ENCODE measurements around the gene ZFYVE16.
"Not testable (repeated sequence)": the region's sequence is repeated elsewhere in the genome, so short reads cannot be mapped to it uniquely, and the experiment has no call there.

Gene ZFYVE16

DNA sequence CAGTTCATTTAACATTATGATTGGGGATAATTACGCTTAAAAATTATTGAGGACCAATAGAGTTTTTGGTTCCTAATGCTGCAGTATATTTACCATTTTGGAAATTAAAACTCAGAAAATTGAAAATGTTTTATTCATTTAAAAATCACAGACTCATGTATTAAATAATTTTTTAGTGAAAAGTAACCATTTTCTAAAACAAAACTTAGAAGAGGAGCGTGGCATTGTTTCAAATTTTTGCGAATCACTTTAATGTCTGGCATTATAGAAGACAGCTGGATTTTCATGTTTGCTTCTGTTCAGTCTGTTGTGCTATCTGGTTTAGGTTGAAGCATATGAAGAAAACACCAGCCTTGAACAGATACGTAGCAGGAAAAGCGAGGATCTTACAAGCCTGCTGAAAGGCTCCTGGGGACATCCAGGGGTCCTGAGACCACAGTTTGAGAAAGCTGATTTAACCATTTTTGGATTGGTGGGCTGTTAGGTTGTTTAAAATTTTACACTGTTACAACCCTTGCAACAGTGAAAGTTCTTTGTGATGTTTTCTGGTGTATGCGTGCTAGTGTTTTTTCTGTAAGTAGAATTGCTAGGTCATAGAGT lies 1.6 kb downstream of the ZFYVE16 start:
- DNase-seq (ENCODE audit: low spot score) = peak; percentile 36

DNA sequence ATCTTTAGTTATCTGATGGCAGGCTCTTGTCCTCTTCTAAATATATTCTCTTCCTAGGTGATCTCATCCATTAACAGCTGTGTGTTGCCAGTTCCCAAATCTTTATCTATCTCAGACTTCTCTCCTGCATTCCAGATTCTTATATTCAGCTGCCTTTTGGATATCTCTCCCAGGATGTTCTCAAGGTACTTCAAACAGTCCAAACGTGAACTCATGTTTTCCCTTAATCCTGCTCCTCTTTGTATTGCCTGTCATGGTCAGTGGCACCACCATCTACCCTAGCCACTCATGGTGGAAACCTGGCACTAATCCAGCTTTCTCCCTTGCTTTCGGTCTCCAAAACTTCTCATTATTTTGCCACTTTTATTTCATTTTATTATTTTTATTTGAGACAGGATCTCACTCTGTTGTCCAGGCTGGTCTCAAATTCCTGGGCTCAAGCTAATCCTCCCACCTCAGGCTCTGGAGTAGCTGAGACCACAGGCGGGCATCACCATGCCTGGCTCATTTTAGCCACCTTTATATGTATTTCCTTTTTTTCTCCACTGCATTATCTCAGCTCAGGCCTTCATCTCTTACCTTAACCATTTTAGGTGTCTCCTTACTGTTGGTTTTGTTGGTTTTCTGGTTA lies 3.8 kb downstream of the ZFYVE16 start:
- DNase-seq (ENCODE audit: low spot score) = no peak

DNA sequence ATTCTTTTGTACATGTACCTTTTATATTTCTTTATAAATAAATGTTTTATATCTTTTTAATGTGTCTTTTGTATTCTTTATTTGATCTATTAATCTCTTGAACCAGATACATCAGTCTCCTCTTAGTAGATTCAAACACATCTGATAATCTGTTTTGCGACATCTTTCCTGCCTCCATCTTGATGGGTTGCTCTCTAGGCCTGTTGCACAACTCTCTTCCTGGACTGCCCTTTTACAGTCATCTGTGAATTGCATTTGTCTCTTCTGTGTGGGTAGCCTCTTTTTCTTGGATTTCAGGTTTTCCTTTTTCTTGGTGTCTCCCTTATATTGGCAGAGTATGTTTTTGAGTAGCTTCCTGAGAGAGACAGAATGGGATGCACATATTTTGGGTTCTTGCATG lies 6.2 kb downstream of the ZFYVE16 start:
- DNase-seq (ENCODE audit: low spot score) = no peak

DNA sequence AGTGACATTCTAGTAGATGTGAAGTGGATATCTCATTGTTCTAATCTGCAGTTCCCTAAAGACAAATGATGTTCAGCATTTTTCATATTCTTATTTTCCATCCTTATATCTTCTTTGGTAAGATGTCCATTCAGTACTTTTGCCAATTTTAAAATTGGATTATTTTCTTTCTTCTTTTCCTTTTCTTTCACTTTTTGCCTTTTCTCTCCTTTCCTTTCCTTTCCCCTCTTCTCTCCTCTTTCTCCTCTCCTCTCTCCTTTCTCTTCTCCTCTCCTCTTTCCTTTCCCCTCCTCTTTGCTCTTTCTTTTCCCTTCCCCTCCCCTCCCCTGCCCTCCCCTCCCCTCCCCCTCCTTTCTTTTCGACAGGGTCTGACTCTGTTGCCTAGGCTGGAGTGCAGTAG lies 10.1 kb downstream of the ZFYVE16 start:
- no peak for DNase-seq (ENCODE audit: low spot score)

DNA sequence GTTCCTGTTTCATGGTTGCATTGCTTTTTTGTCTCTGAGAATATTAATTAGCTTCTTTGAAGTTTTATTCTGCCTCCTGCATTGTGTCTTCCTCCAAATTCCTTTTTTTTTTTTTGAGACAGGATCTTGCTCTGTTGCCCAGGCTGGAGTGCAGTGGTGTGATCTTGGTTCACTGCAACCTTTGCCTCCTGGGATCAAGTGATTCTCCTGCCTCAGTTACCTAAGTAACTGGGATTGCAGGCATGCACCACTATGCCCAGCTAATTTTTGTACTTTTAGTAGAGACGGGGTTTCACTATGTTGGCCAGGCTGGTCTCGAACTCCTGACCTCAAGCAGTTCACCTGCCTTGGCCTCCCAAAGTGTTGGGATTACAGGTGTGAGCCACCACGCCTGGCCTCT lies 16.5 kb downstream of the ZFYVE16 start:
- DNase-seq (ENCODE audit: low spot score) = not testable (repeated sequence)

DNA sequence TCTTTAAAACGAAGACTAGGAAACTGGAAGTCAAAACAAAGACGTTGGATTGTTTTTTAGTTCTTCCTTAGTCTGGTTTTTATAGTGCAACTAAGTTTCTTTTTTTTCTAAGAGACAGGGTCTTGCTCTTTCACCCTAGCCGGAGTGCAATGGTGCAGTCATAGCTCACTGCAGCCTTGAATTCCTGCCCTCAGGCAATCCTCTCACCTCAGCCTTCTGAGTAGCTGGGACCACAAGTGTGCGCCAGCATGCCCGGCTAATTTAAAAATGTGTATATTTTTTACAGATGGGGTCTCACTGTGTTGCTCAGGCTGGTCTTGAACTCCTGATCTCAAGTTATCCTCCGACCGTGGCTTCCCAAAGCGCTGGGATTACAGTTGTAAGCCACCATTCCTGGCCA lies 27.6 kb downstream of the ZFYVE16 start:
- DNase-seq (ENCODE audit: low spot score) = no peak

DNA sequence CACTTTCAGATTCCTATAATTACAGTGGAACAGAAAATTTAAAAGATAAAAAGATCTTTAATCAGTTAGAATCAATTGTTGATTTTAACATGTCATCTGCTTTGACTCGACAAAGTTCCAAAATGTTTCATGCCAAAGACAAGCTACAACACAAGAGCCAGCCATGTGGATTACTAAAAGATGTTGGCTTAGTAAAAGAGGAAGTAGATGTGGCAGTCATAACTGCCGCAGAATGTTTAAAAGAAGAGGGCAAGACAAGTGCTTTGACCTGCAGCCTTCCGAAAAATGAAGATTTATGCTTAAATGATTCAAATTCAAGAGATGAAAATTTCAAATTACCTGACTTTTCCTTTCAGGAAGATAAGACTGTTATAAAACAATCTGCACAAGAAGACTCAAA lies 29.5 kb downstream of the ZFYVE16 start:
- no peak for DNase-seq (ENCODE audit: low spot score)

DNA sequence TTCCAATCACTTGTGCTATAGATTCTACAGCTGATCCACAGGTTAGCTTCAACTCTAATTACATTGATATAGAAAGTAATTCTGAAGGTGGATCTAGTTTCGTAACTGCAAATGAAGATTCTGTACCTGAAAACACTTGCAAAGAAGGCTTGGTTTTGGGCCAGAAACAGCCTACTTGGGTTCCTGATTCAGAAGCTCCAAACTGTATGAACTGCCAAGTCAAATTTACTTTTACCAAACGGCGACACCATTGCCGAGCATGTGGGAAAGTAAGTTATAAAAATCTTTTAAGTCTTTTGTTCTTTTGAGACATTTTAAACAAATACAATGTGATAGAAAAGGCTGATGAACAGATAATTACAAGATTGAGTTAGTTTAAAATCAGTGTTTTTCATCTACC lies 30.9 kb downstream of the ZFYVE16 start:
- DNase-seq (ENCODE audit: low spot score) = no peak

DNA sequence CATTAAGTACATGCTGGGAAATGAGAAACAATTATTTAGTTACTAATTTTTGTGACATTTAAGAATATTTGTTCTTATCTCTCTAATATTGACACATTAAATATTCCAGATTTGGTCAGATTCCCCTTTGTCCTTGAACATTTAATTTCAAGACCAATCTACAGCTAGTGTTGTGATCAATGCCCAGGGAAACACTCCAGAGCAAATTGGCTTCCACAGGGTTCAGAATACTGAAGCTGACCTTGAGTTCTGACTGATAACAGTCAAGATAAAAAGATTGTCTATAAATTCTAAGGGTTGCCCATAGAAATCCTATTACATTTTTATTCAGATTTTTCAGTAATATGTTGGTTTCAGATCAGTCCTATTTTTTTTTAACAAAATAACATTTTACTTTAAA lies 31.3 kb downstream of the ZFYVE16 start:
- DNase-seq (ENCODE audit: low spot score) = no peak

DNA sequence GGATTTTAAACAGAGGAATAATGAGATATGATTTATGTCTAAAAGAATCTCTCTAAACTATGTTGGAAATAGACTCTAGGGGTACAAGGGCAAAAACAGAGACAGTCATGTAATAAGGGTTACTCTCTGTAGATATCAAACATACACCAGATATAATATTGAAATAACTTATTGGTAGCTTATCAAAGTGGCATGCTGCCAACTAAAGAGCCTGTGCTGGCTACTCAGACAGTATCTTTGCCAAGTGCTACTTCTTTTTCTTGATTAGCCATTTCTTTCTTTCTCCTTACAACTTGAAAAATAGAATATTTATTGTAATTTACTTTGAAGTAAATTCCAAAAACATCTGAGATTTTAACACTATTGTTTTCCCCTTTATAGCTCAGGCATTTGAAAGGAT lies 34.9 kb downstream of the ZFYVE16 start:
- DNase-seq (ENCODE audit: low spot score) = no peak

DNA sequence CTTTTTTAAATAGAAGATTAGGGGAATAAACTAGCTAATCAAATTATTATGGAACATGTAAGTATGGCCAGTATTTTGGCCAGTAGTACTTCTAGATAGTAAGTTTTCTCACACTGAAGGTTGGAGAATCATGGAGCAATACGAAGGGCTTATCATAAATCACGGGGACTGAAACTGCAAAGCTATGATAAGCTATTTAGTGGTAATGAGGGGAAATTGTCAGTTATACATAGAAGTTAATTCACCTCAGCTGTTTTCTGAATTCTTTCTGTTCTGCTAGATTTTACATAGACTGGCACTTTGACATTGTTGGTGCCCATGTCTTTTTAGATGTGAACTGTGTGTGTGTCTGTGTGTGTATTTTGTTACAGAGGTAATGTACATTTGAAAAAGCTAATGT lies 45.5 kb downstream of the ZFYVE16 start:
- no peak for DNase-seq (ENCODE audit: low spot score)

DNA sequence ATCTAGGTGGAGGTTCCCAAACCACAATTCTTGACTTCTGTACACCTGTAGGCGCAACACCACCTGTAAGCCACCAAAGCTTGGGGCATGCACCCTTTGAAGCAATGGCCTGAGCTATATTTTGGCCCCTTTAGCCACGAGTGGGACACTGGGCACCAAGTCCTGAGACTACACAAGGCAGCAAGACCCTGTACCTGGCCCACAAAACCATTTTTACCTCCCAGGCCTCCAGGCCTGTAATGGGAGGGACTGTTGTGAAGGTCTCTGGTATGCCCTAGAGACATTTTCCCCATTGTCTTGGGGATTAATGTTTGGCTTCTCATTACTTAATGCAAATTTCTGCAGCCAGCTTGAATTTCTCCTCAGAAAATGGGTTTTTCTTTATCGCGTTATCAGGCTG lies 55.4 kb downstream of the ZFYVE16 start:
- DNase-seq (ENCODE audit: low spot score) = no peak

DNA sequence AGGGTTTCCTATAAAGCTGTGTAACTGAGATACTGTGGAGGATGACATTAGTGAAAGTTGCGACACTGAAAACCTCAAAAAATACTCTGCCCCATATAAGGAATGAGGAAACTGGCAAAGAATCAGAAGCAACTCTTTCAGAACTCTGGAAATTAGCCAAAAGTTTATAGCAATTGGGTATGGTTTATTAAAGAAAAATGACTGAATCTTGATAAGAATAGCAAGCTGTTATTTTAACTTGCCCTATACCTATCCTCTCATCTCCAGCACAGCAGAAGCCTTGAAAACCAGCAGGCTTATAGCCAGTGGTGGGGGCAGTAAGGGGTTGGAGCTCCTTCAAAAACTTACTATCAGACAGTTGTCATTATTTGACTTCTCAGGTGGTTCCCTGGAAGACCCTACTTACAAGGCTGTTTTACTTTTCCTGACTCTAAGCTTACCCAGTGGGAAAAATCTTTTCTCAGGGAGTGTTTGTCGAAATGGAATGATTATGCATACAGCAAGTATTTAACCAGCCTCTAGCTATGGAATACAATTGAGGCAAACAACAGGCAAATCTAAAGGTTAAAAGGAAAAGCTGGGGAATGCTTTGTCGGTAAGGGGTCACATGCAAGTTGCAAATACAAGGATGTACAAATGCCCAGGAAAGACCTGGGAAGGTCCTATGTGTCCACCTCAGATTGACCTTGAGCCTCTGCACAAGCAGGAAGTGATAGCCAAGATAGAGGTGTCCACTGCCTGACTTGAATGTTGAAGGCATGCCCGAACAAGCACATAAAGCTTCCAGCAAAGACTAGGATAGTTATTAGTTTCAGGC lies 59.0 kb downstream of the ZFYVE16 start:
- DNase-seq (ENCODE audit: low spot score) = no peak

DNA sequence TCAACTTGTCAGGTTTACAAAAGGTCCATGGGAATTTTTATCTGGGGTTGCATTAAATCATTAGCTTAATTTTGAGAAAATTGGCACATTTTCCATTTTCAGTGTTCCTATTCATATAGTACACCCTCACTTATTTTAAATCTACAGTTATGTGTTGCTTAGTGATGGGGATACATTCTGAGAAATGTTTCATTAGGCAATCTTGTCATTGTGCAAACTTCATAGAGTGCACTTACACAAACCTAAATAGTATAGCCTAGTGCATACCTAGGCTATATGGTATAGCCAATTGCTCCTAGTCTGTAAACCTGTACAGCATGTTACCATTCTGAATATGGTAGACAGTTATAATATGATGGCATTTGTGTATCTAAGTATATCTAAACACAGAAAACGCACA lies 60.3 kb downstream of the ZFYVE16 start:
- no peak for DNase-seq (ENCODE audit: low spot score)

DNA sequence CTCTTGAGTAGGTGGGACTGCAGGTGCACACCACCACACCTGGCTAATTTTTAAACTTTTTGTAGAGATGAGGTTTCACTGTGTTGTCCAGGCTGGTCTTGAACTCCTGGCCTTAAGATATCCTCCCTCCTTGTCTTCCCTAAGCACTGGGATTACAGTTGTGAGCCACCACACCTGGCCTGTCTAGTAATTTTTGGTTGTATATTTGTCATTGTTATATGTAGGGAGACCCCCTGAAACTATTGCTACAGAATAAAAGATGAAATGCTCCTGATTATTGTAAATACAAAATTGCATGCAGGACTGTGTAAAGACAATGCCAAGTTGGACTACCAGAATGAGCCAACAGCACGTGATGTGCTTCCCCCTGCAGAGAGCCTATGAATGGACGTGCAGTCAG lies 62.8 kb downstream of the ZFYVE16 start:
- DNase-seq (ENCODE audit: low spot score) = not testable (repeated sequence)

DNA sequence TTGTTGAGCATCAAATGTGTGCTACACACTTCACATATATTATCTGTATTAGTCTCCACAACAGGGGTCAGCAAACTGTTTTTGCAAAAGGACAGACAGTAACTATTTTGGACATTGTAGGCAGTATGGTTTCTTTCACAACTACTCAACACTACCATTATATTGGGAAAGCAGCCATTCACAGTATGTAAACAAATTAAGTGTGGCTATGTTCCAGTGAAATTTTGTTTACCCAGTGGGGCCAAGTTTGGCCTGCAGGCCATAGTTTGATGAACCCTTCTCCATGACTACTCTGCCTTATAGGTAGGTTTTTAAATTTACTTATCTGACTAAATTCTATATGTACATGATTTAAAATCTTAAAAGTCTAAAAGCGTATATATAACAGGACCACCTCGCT lies 67.1 kb downstream of the ZFYVE16 start:
- no peak for DNase-seq (ENCODE audit: low spot score)

DNA sequence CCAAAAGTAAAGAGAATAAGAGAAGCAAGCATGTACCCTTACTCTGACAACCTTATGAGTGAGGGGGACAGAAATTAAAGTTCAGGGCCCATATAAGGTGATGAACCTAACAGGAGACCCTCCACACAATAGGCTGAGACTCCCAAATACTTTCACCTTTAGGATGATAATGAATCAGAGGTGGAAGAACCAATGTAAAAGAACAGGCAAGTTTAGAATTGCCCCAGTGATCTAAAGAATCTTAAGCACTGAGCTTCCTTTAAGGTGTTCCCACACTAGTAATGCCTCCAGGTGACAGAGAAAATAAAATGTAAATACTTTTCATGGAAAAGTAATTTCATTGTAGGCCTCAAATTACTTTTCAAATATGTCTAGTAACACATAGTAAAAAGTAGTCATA lies 71.8 kb downstream of the ZFYVE16 start:
- DNase-seq (ENCODE audit: low spot score) = no peak

DNA sequence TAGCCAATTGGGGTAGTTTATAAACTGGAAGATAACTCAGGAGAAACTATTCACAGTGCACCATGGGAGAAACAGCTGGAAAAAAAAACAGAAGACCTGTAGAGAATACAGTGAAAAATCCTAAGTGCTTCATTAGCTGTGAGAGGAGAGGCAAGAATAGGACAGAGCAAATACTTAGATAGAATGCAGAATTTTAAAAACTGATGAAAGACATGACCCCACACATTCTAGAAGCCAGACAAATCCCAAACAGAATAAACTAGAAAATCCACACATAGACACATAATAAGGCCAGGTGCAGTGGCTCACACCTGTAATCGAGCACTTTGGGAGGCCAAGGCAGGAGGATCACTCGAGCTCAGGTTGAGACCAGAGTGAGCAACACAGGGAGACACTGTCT lies 72.5 kb downstream of the ZFYVE16 start:
- no peak for DNase-seq (ENCODE audit: low spot score)

DNA sequence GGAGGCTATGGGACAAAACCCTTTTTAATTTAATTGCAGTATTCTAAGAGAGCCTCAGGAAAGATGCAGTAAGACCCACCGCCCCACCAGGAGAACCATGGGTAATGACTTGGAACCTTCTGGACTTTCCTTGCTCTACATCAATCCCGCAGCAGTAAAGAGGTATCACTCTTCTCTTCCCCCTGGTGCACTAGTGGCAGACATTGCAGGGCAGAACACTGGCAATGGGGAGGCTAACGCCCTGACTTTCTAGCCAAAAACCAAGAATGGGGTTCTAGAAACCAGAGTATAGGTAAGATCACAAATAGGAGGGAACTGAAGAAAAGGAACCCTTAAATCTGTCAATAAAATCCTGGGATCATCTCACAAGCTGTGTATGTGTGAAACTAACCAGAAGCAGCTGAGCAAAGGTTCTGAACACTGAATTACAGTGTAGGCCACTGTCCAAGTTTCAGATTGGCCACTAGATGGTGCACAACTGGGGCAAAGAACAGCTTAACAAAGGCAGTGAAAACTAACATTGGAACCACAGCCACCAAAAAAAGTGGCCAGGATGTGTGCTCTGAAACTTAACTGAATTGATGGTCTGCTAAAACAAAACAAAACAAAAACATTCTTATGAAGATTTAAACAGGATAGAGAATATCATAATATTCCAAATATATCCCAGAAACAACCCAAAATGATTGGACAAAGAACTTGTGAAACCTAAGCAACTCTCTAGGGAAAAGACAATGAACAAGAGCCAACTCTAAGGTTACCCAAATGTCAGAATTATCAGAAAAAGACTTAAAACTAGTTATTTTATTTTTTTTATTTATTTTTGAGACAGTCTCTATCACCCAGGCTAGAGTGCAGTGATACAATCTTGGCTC lies 73.4 kb downstream of the ZFYVE16 start:
- peak; percentile 50 for DNase-seq (ENCODE audit: low spot score)

DNA sequence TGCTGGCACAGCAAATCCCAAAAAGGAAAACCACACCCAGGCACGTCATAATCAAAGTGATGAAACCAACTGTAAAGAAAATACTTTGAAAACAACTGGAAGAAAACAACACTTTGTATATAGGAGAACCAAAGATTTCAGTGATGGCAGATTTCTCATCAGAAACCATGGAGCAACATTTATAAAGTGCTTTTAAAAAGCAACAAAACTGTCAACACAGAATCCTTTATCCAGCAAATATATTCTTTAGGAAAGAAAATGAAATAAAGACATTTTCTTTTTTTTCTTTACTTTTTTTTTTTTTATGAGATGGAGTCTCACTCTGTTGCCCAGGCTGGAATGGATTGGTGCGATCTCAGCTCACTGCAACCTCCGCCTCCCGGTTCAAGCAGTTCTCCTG lies 74.7 kb downstream of the ZFYVE16 start:
- no peak for DNase-seq (ENCODE audit: low spot score)

DNA sequence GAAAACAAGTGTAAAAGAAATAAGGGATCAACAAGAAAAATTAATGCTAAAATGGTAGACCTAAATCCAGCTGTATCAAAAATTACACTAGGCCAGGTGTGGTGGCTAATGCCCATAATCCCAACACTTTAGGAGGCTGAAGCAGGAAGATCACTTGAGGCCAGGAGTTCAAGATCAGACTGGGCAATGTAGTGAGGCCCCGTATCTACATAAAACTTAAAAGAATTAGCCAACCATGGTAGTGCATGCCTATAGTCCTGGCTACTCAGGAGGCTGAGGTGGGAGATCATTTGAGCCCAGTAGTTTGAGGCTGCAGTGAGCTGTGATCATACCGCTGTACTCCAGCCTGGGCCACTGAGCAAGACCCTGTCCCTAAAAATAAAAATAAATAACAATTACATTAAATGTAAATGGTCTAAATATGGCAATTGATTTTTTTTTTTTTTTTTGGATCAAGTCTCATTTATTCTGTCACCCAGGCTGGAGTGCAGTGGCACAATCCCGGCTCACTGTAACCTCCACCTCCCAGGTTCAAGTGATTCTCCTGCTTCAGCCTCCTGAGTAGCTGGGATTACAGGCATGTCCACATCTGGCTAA lies 75.9 kb downstream of the ZFYVE16 start:
- DNase-seq (ENCODE audit: low spot score) = no peak

DNA sequence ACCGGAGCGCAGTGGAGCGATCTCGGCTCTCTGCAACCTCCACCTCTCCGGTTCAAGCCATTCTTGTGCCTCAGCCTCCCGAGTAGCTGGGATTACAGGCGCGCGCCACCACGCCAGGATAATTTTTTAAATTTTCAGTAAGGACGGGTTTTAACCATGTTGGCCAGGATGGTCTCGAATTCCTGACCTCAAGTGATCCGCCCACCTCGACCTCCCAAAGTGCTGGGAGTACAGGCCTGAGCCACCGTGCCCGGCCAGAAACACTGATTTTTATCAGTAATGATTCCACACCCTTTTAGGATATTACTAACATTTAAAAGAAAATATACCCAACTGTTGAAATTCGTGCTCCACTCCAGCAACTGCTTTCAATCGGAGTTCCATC lies 79.6 kb downstream of the ZFYVE16 start:
- no peak for DNase-seq (ENCODE audit: low spot score)
